Breast epithelium (tissue), 3 donors: Measurements from ENCODE around the gene NEMP2.
A peak's percentile ranks its signal among the peaks of the same experiment; 100 is the strongest.

Source experiments
- POLR2A ChIP-seq: fragments of 450-650 bp; IDR thresholded peaks from one replicate; pipeline ENCODE4 v1.6.1; 2016; ENCODE audit warnings: antibody characterized with exemption, mild to moderate bottlenecking, moderate library complexity
- TF ChIP-seq, protein P1 (sequence below), 3 donors: fragments of 450-650 bp; IDR thresholded peaks; one replicate each; pipeline ENCODE4 v1.5.1; 2016 to 2017; ENCODE audit warnings: antibody characterized with exemption in 3 of 3, mild to moderate bottlenecking in 3 of 3, moderate library complexity in 3 of 3

DNA sequence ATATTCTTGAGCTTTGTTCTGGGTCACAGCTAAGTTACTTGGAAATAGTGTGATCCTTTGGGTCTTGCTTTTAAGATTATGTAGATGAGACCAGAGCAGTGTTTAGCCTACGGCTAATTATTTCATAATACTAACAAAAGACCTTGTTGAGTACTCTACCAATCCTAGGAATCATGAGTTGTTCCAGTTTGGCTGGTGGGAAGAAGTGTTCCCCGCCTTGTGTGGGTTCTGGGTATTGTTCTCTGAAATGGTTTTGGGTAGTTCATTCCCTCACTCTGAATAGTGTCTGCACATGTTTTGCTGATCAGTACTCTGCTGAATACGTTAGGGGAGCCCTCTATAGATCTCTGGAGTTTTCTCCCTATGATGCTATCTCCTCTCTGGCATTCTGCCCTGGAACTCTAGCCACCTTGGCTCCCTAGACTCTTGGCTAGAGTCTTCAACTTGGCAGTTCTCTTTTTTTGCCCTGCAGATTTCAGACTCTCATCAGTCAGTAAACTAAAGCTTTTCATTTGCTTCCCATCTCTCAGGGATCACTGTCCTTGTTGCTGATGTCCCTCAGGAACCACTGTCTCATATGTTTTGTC lies 48.4 kb downstream of the NEMP2 start:
- TF ChIP-seq, protein P1, sequence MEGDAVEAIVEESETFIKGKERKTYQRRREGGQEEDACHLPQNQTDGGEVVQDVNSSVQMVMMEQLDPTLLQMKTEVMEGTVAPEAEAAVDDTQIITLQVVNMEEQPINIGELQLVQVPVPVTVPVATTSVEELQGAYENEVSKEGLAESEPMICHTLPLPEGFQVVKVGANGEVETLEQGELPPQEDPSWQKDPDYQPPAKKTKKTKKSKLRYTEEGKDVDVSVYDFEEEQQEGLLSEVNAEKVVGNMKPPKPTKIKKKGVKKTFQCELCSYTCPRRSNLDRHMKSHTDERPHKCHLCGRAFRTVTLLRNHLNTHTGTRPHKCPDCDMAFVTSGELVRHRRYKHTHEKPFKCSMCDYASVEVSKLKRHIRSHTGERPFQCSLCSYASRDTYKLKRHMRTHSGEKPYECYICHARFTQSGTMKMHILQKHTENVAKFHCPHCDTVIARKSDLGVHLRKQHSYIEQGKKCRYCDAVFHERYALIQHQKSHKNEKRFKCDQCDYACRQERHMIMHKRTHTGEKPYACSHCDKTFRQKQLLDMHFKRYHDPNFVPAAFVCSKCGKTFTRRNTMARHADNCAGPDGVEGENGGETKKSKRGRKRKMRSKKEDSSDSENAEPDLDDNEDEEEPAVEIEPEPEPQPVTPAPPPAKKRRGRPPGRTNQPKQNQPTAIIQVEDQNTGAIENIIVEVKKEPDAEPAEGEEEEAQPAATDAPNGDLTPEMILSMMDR (IDR thresholded peaks at IDR 0.05) = peak in 2 of 3 donors; percentile 25 to 38
- no peak for TF ChIP-seq POLR2A
